Epithelial cell of umbilical artery (primary cell): Measurements from ENCODE around the gene IGLL1. TPM values are rescaled to one million over a fixed set of nuclear protein-coding genes. Genes with fewer than 3 reads are reported as not detected.

Experiments
- total RNA-seq: library from RNA; depleted of rRNA; stranded (reverse); fragments of >200 nt; gene quantifications from 2 replicates; pipeline ENCODE4 v1.2.3, GENCODE V29; 2014

Gene IGLL1
- total RNA-seq = not detected in 2 replicates

GRCh38 chr22:23579870-23580575 lies at the start of gene IGLL1:
TSS of gene IGLL1 (minus strand) at chr22:23580290. CDS start at chr22:23580190, 100 bp downstream.

Other genes starting within 250 kb of the IGLL1 start
- not detected in 2 replicates for gene DRICH1, start 52.0 kb upstream of the IGLL1 start, total RNA-seq
- gene RGL4, start 110.7 kb upstream of the IGLL1 start, total RNA-seq = not detected in 2 replicates
- gene ZNF70, start 170.8 kb upstream of the IGLL1 start, total RNA-seq = 1.9 and 2.3 TPM in 2 replicates
- not detected in 2 replicates for gene VPREB3, start 174.1 kb upstream of the IGLL1 start, total RNA-seq
- 0.46 and 0.97 TPM in 2 replicates for gene C22orf15, start 182.7 kb upstream of the IGLL1 start, total RNA-seq
- 1.9 and 4.1 TPM in 2 replicates for gene CHCHD10, start 187.7 kb upstream of the IGLL1 start, total RNA-seq
- 9.4 and 13.3 TPM in 2 replicates for gene MMP11, start 192.6 kb upstream of the IGLL1 start, total RNA-seq
- gene SMARCB1, start 206.7 kb upstream of the IGLL1 start, total RNA-seq = 23.3 and 30.5 TPM in 2 replicates